GM19193 (cell line): ENCODE results near the gene USP7.

Experiments
- POLR2A ChIP-seq: IDR thresholded peaks from 4 replicates; pipeline ENCODE4 v1.6.1; 2011; ENCODE audit not compliant: insufficient read depth, insufficient read length; ENCODE audit errors: extremely low read depth

The USP7 gene

GRCh38 chr16:8848231-8848938 is 115.3 kb downstream of the USP7 start:
- TF ChIP-seq POLR2A, result no peak

- TF ChIP-seq POLR2A, result no peak
Measured at GRCh38 chr16:8847623-8848022, 116.1 kb downstream of the USP7 start.

- TF ChIP-seq POLR2A, result no peak
Measured at GRCh38 chr16:8847145-8847544, 116.6 kb downstream of the USP7 start.

GRCh38 chr16:8846401-8846932 is 117.2 kb downstream of the USP7 start:
- TF ChIP-seq POLR2A, result no peak

- no peak for TF ChIP-seq POLR2A
Measured at GRCh38 chr16:8845699-8846298, 117.9 kb downstream of the USP7 start.
